MM.1S (cell line): ENCODE data around the gene ATP5F1E.

Experiments used
- DNase-seq: peaks from one replicate; pipeline ENCODE4 v3.0.0-alpha.2; 2015
- H2AFZ ChIP-seq: fragments of 300-600 bp; sonication (generic); 2 replicates; pipeline ENCODE4 v1.6.0; 2016; ENCODE audit warnings: antibody characterized with exemption, low read length
- H3F3A ChIP-seq: fragments of 300-600 bp; sonication (generic); 2 replicates; pipeline ENCODE4 v1.6.1; 2016; ENCODE audit warnings: mild to moderate bottlenecking, antibody characterized with exemption, low read length, moderate library complexity, mixed read lengths; ENCODE audit not compliant: insufficient read depth
- H3K27ac ChIP-seq: fragments of 300-600 bp; sonication (generic); 2 replicates; pipeline ENCODE4 v1.5.1; 2016; ENCODE audit warnings: mild to moderate bottlenecking, low read length
- H3K27me3 ChIP-seq: fragments of 300-600 bp; sonication (generic); replicated peaks from 2 replicates; pipeline ENCODE4 v1.6.0; 2016; ENCODE audit warnings: low read length; ENCODE audit not compliant: insufficient read depth
- H3K36me3 ChIP-seq: fragments of 300-600 bp; sonication (generic); replicated peaks from 2 replicates; pipeline ENCODE4 v1.6.1; 2016; ENCODE audit warnings: mild to moderate bottlenecking, low read length, mixed read lengths; ENCODE audit not compliant: insufficient read depth
- H3K4me1 ChIP-seq: fragments of 300-600 bp; sonication (generic); 2 replicates; pipeline ENCODE4 v1.6.1; 2016; ENCODE audit warnings: low read length, mixed read lengths
- H3K4me2 ChIP-seq: fragments of 300-600 bp; sonication (generic); 2 replicates; pipeline ENCODE4 v1.6.0; 2016; ENCODE audit warnings: low read depth, low read length
- H3K4me3 ChIP-seq: fragments of 300-600 bp; sonication (generic); 2 replicates; pipeline ENCODE4 v1.5.1; 2016; ENCODE audit warnings: low read length, mixed read lengths
- H3K79me2 ChIP-seq: fragments of 300-600 bp; sonication (generic); 2 replicates; pipeline ENCODE4 v1.6.1; 2016; ENCODE audit warnings: mixed run types, low read length, mixed read lengths
- H3K9ac ChIP-seq: fragments of 300-600 bp; sonication (generic); 2 replicates; pipeline ENCODE4 v1.6.1; 2016; ENCODE audit warnings: low read length, mixed read lengths
- H3K9me2 ChIP-seq: fragments of 300-600 bp; sonication (generic); replicated peaks from 2 replicates; pipeline ENCODE4 v1.6.1; 2016; ENCODE audit warnings: mild to moderate bottlenecking, low read length, mixed read lengths; ENCODE audit not compliant: insufficient read depth
- H3K9me3 ChIP-seq: fragments of 300-600 bp; sonication (generic); replicated peaks from 2 replicates; pipeline ENCODE4 v1.6.1; 2016; ENCODE audit warnings: mild to moderate bottlenecking, low read length, mixed read lengths; ENCODE audit not compliant: insufficient read depth
- H4K20me1 ChIP-seq: fragments of 300-600 bp; sonication (generic); 2 replicates; pipeline ENCODE4 v1.6.1; 2016; ENCODE audit warnings: mild to moderate bottlenecking, low read length, moderate library complexity, mixed read lengths; ENCODE audit not compliant: insufficient read depth
- CTCF ChIP-seq: fragments of 300-600 bp; sonication (generic); IDR thresholded peaks from 2 replicates; pipeline ENCODE4 v1.5.1; 2016; ENCODE audit warnings: antibody characterized with exemption, low read length, mixed read lengths
- EZH2 ChIP-seq: fragments of 300-600 bp; sonication (generic); optimal IDR thresholded peaks from 2 replicates; pipeline ENCODE3; 2017; ENCODE audit warnings: low read depth, mild to moderate bottlenecking, antibody characterized with exemption, low read length, mixed read lengths
- EZH2phosphoT487 ChIP-seq: fragments of 300-600 bp; sonication (generic); IDR thresholded peaks from 2 replicates; pipeline ENCODE4 v1.6.1; 2018; ENCODE audit warnings: antibody characterized with exemption, low read length

Gene ATP5F1E

DNA sequence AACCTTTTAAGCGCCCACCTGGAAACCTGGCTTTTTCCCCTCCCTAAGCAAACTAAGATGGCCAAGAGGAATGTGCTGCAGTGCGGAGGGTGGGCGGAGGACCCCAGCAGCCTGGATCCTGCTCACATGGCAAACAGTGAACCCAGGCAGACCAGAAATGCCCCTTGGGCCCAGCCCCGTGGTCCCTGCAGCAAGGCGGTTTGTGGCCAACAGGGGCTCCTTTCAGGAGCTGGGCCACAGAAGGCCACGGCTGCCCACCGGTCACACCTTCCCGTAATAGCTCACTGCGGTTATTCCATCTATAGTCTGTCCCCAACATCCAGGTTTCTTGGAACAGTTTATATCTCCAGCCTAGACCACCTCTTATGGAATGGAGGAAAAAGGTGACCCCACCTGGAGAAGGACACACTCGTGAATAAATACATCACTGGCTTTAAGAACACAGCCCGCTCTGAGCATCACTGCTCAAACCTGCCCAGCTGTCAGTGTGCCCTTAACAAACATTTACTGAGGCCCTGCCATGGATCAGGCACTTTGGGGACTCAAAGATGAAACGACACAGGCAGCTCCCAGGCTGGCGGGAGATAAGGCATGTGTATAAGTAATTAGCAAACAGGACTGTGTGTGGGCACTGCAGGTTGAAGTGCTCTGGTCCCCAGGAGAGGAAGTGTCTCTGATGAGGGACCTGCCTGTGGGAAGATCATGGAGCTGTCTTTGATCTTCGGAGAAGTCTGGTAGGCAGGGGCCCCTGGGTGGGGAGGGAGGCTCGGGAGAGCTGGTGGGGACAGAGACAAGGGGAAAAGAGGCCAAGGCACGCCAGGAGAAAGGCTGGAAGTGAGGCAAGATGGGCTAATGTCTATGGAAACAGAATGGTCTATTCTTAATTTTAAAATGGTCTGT is 16.1 kb downstream of the ATP5F1E start:
- no peaks in the 10 kb centered on the region for H3K79me2 ChIP-seq
- DNase-seq, result no peak
- no peaks in the 10 kb centered on the region for H3K36me3 ChIP-seq
- no peaks in the 10 kb centered on the region for H4K20me1 ChIP-seq
- peaks cover 12% of the 10 kb centered on the region for H3K4me1 ChIP-seq
- no peak overlapping the region for H2AFZ ChIP-seq
- no peaks in the 10 kb centered on the region for H3K9me2 ChIP-seq
- no peaks in the 10 kb centered on the region for H3K9me3 ChIP-seq
- no peak overlapping the region for H3K9ac ChIP-seq
- H3F3A ChIP-seq, result no peaks in the 10 kb centered on the region
- no peak overlapping the region for H3K27ac ChIP-seq
- no peak overlapping the region for H3K4me3 ChIP-seq
- no peak for TF ChIP-seq EZH2
- TF ChIP-seq EZH2phosphoT487, result no peak
- TF ChIP-seq CTCF, result no peak
- no peaks in the 10 kb centered on the region for H3K27me3 ChIP-seq
- H3K4me2 ChIP-seq, result peak overlapping the region; percentile 15; the same call in 1 of the 2 replicates

- Histone ChIP-seq H3K79me2 (no peaks in the 10 kb centered on the region), H3K27me3 (no peaks in the 10 kb centered on the region), H3K4me2 (no peak overlapping the region), H3F3A (no peaks in the 10 kb centered on the region; the same call in 1 of the 2 replicates), H2AFZ (no peak overlapping the region), H4K20me1 (no peaks in the 10 kb centered on the region), H3K9me2 (no peaks in the 10 kb centered on the region), H3K9ac (no peak overlapping the region), H3K27ac (no peak overlapping the region), H3K4me3 (no peak overlapping the region), H3K9me3 (no peaks in the 10 kb centered on the region), H3K36me3 (no peaks in the 10 kb centered on the region), H3K4me1 (peaks cover 12% of the 10 kb centered on the region)
- no peak for DNase-seq
- TF ChIP-seq CTCF (no peak), EZH2phosphoT487 (no peak), EZH2 (no peak)
Observed at GRCh38 chr20:59015411-59015810, 16.7 kb downstream of the ATP5F1E start.

DNA sequence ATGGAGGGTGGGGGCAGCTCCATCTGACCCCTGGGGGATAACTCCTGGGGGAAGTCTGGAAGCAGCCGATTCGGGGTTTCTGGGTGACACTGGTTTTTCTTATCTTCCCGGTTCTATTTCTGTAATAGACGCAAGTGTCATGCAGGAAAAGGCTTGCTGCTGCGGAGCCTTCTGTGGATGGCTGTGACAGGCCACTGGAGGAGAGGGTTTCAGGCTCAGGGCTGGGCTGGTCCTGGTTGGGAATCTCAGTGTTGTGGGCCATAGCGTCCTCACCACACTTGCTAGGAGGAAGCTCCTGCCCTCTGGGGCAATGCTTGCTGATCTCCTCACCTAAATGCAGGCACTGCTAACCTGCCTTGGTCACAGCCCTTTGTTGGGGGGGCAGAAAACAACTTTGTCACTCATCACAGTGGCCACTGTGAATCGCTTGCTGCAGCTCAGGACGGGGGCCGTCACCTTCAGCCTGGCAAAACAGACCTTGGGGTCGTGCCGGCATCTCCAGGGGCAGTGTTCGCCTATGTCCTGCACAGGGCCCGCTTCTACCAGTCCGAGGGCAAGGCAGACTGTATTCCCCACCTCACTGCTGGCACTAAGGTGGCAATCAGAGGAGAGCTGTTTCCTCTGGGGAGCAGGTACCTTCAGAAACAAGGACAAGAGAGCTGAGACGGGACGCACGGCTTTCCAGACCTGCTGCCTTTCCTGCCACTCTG is 17.3 kb downstream of the ATP5F1E start:
- Histone ChIP-seq H3K9ac (no peak overlapping the region), H3K27ac (no peak overlapping the region), H3F3A (no peaks in the 10 kb centered on the region; the same call in 1 of the 2 replicates), H4K20me1 (no peaks in the 10 kb centered on the region), H3K4me2 (no peak overlapping the region), H3K9me2 (no peaks in the 10 kb centered on the region), H3K79me2 (no peaks in the 10 kb centered on the region), H3K4me1 (peaks cover 12% of the 10 kb centered on the region), H3K4me3 (no peak overlapping the region), H2AFZ (no peak overlapping the region), H3K27me3 (no peaks in the 10 kb centered on the region), H3K36me3 (no peaks in the 10 kb centered on the region), H3K9me3 (no peaks in the 10 kb centered on the region)
- TF ChIP-seq EZH2phosphoT487 (no peak), CTCF (no peak), EZH2 (no peak)
- no peak for DNase-seq
